Muscle of arm (tissue), 12 donors: ENCODE results near the gene UQCRH. TPM values are rescaled to one million over a fixed set of nuclear protein-coding genes. Genes with fewer than 3 reads are reported as not detected.
A peak's percentile ranks its signal among the peaks of the same experiment; 100 is the strongest.
"Not testable (repeated sequence)": the region's sequence is repeated elsewhere in the genome, so short reads cannot be mapped to it uniquely, and the experiment has no call there.

ENCODE experiments used
- DNase-seq: peaks from one replicate; pipeline ENCODE4 v3.0.0-alpha.2; 2013
- polyA plus RNA-seq, 12 donors: library from polyadenylated mRNA; unstranded; fragments of 120-200 nt; gene quantifications; one replicate each; pipeline ENCODE4 v1.2.1, GENCODE V29; 2013; ENCODE audit not compliant: insufficient read length in 12 of 12

UQCRH gene
- polyA plus RNA-seq, 12 donors: 227 to 307 (median 272) TPM; not detected in 1

DNA sequence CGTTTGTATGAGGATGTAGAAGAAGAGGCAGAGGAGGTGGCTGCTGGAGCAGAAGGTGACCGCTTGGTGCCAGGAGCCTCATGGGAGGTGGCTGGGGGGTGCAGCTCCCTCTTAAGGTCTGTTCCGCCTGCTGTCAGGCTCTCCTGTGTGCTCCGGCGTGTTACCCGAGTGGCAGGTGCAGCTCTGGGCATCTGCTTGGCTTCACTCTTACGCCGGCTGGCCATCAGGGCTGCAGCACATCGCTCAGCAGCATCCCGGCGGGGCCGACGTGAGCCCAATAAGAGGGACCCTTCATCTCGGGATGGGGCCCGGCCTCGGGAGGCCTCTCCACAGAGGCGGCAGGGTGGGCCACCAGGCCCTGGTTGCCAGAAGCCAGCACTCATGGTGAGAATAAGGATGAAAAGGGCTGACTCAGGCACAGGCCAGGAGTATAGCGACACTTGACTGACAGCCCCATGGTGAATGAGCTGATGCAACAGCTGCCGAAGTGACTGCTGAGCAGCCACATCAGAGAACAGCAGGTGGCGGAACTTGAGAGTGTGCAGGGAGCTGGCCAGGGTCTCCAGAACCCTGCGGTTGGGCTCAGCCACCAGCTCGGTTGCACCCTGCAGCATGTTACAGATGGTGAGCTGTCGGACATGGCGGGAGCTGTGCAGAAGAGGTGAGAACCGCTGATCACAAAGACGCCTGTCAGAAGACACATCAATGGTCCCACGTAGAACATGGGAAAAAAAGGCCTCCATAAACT is 17.6 kb upstream of the UQCRH start:
- peak; percentile 36 for DNase-seq

DNA sequence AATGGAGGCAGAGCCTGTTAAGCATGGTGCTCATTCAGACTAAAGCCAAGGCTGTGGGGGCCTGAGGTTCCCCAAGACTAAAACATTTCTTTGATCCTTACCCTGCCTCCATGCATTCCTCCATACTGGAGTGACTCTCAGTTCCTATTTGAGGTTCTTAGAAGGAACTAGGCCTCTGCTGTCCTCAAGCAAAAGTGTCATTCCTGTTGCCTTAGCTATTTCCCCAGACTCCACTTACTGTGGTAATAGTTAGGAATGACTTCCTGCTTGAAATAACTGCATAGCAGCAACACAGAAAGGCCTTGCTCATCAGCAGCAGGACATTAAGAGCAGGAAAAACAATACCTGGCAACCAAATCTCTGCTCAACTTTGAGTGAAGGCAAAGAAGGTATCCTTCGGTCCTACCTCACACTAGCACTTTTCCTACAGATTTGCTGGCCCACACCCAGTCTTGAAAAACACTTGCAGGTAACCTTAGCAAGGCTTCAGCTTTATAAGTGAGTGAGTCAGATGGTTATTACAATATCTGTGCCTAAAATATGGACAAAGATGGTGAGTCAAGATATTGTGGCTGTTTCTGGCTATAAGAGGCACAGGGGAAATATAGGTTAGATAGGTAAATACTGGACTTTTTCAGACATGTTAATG is 14.9 kb upstream of the UQCRH start:
- no peak for DNase-seq

DNA sequence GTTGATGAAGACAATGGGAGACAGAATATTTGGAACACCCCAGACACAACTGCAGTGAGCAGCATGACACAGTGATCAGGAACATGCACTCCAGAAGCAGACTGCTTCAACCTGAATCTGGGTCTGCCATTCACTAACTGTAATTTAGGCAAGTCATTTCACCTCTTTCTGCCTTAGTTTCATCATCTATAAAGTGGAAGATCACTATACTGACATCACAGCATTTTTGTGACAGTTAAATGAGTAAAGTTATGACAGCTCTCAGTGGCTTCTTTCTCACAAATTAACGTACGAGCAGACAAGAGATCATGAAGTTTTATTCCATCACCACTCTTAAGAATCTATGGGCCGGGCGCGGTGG is 14.4 kb upstream of the UQCRH start:
- DNase-seq: no peak

DNA sequence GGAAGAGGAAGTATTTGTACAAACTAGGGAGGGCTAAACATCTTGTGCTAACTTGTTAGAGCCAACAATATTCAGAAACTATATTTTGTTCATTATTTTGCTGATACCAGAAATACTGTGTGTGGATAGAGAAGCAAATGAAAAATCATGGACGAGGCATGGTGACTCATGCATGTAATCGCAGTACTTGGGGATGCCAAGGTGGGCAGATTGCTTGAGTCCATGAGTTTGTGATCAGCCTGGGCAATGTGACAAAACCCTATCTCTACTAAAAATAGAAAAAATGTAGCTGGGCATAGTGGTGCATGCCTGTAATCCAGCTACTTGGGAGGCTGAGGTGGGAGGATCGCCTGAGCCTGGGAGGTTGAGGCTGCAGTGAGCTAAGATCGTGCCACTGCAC is 13.5 kb upstream of the UQCRH start:
- no peak for DNase-seq

DNA sequence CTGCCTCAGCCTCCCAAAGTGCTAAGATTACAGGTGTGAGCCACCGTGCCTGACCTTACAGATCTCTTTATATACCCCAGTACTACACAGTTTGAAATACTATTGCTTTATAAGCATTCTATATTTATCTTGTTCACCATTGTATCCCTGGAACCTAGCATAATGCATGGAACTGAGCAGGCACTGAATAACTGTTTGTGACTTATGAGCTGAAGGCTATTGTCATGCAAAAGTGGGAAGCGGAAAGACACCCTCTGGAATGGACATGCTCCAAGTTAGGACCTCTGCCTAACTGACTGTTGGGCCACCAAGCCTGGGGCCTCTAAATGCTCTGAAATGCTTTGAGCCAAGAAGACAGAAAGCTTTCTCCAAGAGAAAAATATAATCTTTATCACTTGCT is 8.2 kb upstream of the UQCRH start:
- no peak for DNase-seq

DNA sequence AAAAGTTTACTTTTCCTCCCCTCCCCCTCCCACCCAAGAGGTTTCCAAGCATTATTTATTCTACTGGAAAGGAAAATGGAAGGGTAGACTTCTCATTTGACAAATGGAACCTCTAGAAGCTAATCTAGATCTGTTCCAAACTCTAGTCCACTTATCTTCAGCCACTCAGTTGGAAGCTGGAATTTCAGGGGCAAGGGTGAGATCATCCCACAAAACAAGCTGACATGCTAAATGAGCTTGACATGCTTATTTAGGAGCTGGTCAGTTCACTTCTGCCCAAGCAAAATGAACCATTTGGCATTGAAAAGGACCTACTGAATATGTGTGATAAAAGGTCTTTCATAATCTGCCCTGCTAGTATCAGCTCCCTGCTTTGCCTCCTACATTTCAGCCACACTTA is 5.1 kb upstream of the UQCRH start:
- no peak for DNase-seq

DNA sequence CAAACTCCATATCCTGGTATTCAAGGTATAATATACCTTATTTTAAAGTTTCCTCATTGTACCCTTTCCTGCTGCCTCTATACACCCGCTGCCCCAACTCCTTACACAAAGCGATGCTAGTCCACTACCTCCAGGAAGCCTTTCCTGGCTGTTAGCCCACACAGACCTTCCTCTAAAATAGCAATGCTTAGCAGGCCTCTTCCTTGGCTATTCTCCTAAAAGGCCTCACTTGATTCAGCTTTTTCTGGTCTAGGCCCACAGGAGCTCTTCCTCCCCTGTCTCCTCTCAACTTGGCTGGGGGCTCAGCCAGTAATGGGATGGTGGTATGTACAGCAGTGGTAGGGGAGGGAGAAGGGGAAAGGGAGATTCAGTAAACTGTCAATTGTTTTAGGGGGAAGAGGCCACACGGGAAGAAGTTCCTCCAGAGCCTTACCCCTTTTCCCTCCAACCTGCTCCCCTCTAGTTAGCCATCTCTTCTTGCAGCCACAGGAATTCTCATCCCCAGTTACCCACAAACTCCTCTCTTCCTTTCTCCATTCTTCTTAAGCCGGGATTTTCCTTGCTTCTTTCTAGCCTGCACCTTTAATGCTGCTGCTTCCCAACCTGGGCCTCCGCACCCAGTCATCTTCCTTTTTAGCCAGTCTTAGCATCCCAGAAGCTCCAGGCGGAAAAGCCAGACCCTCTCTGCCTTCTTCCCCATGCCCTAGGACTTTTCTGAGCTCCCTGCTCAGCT is 2.7 kb upstream of the UQCRH start:
- DNase-seq: peak; percentile 60

DNA sequence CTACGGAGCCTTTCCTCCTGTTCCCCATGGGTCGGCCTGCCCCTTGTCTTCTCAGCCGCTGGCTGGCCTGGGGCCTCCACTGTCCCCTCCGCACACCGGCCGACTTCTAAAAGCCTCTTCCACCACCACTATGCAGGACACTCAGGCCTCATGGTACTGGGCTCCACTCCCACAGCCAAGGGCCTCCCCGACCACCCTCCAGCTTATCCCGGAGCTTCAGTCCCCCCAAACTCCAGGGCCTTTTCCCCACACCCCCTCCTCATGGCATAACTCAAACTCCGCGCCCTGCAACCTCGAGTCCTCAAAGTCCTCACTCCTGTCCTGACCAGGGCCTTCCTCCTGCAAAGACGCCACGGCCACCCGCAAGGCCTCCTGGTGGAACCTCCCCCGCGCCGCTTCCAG is 2.1 kb upstream of the UQCRH start:
- no peak for DNase-seq

DNA sequence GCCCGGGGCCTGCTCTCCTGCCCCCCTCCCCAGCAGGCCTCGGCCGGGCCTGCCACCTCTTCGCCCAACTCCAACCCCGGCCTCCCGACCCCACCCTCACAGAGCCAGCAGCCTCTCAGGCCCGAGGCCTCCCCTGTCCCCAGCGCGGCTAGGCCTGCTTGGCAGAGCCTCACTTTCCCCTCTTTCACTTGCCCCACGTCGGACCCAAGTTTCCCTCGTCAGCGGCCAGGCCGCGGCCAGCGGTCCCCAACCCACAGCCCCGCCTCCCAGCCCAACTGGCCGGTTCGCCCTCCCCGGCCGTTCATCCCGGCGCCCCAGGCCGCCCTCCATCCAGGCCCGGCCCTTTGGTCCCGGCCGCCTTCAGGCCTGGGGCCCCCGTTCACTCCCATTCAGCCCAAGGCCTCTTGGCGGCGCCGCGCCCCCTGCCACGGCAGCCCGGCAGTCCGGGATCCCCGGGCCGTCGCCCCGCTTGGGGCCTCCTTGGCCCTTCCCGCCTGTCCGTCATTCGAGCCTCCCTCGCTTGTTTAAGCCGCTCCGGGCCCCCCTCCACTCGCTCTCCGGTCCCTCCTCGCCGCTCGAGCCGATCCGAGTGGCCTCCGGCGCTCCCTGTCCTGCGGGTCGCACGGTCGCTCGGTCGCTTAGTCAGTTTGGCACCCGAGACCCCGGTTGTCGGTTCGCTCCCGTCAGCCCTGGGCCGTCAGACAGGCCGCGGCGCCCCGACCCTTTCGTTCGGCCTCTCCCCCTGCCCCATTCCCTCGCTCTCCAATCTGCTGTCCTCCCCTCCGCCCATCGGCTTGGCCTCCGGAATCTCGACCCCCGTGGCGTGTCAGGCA is 1.5 kb upstream of the UQCRH start:
- peak; percentile 69 for DNase-seq

DNA sequence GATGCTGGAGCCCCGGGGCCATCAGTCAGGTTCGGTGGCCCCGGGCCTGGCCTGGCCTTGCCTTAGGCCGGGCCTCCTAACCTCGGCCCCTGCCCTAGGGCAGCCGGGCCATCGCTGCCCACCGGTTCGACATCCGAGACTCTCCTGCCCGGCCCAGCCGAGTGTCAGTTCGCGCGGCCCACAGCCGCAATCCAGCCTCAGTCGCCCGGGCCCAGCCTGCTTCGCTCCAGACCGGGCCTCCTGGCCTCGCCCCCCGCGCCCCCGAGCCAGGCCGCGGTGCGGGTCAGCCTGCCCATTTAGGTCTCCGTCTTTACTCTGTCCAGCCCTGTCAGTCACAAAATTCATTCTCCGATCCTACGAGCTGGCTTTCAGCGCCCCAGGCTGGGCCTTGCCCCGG is 859 bp upstream of the UQCRH start:
- peak; percentile 66 for DNase-seq

DNA sequence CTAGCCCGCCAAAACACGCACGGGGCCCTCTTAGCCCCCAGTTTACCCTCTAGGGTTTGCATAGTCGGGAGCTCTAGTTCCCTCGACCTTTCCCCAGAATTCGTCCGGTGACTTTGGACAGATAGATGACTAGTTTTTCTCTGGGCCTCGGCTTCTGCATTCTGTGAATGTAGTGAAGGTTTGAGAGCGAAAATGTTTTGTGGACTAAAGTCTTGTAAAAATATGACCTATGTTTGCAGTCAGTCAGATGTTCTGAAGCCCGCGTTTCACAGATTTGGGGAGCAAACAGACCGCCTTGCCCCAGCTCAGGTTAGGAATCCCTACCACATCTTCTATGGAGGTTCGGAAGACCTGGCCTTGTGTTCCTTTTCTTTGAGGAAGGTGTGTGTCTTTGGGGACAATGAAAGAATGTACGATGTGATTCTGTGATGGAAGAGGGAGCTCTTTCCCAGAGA is 401 bp downstream of the UQCRH start:
- no peak for DNase-seq

DNA sequence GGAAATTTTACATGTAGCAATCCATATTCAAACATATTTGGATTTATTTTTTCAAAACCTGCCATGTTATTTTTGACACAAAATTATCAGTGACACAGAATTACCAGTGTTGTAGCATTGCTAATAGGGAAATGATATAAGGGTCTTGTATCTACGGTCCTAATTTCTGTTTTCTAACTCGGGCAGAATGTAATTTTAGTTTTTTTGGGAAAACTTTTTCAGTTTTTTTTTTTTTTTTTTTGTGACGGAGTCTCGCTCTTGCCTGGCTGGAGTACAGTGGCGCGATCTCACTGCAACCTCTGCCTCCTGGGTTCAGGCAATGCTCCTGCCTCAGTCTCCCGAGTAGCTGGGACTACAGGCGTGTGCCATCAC is 2.6 kb downstream of the UQCRH start:
- no peak for DNase-seq

DNA sequence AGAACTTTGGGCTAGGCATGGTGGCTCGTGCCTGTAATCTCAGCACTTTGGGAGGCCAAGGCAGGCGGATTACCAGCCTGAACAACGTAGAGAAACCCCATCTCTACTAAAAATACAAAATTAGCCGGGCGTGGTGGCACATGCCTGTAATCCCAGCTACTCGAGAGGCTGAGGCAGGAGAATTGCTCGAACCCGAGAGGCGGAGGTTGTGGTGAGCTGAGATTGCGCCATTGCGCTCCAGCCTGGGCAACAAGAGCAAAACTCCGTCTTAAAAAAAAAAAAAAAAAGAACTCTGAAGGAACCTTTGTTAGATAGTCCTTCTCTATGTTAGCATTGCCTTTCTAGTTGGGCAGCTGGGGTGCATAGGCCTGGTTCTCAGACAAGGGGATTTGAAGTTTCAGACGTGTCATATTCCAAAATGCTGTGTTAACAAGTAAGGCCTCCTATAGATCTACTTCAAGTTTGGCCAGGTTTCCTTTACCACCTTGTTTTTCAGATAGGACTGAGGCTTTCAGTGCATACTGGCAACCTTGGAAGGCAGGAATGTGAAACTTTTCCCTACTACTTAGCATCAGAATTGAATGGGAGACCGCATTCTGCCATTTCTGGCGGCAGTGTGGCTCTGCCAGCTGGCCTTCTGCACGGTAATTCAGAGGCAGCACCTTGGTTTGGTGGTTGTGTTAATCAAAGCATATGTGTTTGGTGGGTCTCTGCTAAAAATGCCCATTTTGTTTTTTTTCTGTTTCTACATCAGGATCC is 6.1 kb downstream of the UQCRH start:
- no peak for DNase-seq

DNA sequence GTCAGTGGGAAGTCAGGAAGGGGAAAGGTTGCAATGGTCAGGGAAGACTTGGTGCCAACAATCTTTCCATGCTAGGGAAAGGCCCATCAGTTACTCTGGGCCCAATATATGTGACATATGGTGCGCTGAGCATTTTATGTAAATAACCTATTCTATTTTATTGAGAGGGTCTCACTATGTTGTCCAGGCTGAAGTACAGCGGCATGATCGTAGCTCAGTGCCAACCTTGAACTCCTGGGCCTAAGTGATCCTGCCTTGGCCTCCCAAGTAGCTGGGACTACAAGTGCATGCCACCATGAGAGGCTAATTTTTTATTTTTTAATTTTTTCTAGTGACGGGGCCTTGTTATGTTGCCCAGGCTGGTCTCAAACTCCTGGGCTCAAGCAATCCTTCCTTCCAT is 6.8 kb downstream of the UQCRH start:
- no peak for DNase-seq

DNA sequence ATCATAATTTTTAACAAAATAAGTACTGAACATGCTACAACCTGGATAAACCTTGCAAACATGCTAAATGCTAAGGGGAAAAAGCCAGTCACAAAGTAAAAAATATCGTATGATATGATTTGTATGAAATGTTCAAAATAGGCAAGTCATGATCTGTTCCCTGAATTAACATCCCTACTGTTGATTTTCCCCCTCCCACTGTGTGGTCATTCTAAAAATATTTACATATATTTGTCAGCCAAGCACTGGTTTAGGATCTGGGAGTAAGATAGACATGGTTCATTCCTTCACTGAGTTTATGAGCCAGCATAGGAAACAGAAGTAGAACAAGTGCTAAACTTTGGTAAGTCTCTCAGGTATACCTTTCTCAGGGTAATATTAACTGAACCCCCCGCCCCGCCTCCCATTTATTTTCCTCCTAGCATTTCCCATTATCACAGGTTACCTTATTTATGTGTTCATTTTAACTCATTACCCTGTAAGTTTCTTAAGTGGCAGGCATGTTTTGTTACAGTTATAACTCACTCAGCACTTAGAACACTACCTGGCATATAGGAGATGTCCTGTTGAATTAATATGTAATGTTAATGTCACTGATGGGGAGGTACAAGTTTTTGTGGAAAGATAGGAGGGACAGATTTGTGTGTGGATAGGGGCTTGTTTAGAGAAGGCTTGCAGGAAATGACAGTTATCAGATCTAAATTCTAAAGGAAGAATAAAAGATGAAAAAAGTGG is 12.3 kb downstream of the UQCRH start:
- DNase-seq: no peak

DNA sequence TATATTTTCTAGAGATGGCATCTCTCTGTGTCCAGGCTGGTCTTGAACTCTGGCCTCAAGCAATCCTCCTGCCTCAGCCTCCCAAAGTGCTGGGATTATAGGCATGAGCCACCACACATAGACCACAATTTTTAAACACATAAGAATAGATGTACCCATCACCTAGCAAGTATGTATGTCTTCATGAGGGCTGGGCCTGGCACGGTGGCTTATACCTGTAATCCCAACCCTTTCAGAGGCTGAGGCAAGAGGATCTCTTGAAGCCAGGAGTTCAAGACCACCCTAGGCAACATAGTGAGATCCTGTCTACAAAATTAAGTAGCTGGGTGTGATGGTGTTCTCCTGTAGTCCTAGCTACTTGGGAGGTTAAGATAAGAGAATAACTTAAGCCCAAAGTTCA is 13.8 kb downstream of the UQCRH start:
- no peak for DNase-seq

DNA sequence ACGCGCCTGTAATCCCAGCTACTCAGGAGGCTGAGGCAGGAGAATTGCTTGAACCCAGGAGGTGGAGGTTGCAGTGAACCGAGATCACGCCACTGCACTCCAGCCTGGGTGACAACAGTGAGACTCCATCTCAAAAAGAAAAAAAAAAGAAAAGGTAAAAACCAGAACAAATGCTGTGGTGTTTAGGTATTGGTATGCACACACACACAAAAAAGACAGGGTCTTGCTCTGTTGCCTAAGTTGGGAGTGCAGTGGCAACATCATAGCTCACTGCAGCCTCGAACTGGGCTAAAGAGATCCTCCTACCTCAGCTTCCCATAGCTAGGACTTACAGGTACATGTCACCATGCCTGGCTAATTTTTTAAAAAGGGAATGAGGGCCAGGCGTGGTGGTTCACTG is 15.8 kb downstream of the UQCRH start:
- DNase-seq: not testable (repeated sequence)

DNA sequence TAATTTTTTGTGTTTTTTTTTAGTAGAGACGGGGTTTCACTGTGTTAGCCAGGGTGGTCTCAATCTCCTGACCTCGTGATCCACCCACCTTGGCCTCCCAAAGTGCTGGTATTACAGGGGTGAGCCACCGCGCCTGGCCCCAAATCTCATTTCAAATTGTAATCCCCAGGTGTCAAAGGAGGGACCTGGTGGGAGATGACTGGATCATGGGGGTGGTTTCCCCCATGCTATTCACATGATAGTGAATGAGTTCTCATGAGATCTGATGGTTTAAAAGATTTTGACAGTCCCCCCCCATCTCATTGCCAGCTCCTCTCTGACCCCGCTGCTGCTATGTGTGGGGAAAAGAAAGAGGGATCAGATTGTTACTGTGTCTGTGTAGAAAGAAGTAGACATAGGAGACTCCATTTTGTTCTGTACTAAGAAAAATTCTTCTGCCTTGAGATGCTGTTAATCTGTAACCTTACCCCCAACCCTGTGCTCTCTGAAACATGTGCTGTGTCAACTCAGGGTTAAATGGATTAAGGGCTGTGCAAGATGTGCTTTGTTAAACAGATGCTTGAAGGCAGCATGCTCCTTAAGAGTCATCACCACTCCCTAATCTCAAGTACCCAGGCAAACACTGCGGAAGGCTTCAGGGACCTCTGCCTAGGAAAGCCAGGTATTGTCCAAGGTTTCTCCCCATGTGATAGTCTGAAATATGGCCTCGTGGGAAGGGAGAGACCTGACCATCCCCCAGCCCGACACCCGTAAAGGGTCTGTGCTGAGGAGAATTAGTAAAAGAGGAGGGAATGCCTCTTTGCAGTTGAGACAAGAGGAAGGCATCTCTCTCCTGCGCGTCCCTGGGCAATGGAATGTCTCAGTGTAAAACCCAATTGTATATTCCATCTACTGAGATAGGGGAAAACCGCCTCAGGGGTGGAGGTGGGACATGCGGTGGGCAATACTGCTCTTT is 16.7 kb downstream of the UQCRH start:
- not testable (repeated sequence) for DNase-seq

DNA sequence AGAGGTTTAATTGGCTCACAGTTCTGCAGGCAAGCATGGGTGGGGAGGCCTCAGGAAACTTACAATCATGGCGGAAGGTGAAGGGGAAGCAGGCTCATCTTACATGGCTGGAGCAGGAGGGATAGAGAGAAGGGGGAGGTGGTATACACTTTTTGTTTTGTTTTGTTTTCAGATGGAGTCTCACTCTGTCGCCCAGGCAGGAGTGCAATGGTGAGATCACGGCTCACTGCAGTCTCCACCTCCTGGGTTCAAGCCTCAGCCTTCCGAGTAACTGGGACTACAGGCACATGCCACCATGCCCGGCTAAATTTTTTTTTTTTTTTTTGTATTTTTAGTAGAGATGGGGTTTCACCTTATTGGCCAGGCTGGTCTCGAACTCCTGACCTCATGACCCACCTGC is 18.7 kb downstream of the UQCRH start:
- not testable (repeated sequence) for DNase-seq
